ENCODE results near the gene VCP.

DNA sequence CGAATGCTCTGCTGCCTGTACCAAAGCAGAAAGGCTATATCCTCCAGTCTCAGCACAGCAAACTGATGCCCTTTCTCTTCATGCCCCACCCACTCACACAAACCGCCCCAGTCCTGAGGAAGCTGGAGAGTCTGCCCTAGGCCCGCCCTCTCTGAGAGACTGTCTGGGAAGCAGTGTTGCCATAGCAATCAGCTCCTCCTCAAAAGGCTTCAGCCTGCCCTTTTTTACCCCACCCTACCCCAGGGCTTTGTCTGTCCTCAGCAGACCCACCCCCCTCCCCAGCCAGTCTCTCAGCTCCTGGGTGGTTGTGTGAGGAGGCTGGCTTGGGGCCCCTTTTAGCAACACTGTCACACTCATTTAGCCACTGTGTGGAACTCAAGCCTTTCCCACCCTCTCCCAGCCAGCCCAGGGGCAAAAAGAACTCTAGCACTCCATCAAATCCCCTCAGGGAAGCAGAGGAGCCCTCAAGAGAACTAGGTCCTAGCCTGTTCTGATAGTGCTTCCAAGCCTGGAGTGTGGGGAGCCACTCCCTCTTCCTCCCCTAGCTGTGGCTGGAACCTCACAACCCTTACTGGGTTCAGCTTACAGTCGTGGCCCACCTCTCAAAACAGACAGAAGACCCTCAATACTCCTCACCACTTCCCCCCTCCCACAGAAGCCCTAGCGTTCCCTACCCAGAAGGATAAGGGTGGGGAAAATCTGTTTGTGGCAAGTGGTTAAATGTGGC, 41.9 kb upstream of the VCP start:
- TF ChIP-seq, protein P1, sequence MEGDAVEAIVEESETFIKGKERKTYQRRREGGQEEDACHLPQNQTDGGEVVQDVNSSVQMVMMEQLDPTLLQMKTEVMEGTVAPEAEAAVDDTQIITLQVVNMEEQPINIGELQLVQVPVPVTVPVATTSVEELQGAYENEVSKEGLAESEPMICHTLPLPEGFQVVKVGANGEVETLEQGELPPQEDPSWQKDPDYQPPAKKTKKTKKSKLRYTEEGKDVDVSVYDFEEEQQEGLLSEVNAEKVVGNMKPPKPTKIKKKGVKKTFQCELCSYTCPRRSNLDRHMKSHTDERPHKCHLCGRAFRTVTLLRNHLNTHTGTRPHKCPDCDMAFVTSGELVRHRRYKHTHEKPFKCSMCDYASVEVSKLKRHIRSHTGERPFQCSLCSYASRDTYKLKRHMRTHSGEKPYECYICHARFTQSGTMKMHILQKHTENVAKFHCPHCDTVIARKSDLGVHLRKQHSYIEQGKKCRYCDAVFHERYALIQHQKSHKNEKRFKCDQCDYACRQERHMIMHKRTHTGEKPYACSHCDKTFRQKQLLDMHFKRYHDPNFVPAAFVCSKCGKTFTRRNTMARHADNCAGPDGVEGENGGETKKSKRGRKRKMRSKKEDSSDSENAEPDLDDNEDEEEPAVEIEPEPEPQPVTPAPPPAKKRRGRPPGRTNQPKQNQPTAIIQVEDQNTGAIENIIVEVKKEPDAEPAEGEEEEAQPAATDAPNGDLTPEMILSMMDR (IDR thresholded peaks at IDR 0.05), result no peak
- TF ChIP-seq, protein P2, sequence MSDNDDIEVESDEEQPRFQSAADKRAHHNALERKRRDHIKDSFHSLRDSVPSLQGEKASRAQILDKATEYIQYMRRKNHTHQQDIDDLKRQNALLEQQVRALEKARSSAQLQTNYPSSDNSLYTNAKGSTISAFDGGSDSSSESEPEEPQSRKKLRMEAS (IDR thresholded peaks at IDR 0.05), result no peak
- TF ChIP-seq JUNB (IDR thresholded peaks at IDR 0.05) (no peak), RAD21 (conservative IDR thresholded peaks at IDR 0.05 in 1 of 2, IDR thresholded peaks at IDR 0.05 in 1 of 2) (no peak), PHF8 (IDR thresholded peaks at IDR 0.05; ENCODE audit: borderline replicate concordance, low read depth) (no peak), CEBPB (IDR thresholded peaks at IDR 0.05) (no peak), POLR2AphosphoS2 (conservative IDR thresholded peaks at IDR 0.05; ENCODE audit: low read length) (no peak), RNF2 (IDR thresholded peaks at IDR 0.05; ENCODE audit: borderline replicate concordance, low read depth) (no peak), MYC (IDR thresholded peaks at IDR 0.05; ENCODE audit: borderline replicate concordance, low read length) (no peak)
- TF ChIP-seq, protein P3, sequence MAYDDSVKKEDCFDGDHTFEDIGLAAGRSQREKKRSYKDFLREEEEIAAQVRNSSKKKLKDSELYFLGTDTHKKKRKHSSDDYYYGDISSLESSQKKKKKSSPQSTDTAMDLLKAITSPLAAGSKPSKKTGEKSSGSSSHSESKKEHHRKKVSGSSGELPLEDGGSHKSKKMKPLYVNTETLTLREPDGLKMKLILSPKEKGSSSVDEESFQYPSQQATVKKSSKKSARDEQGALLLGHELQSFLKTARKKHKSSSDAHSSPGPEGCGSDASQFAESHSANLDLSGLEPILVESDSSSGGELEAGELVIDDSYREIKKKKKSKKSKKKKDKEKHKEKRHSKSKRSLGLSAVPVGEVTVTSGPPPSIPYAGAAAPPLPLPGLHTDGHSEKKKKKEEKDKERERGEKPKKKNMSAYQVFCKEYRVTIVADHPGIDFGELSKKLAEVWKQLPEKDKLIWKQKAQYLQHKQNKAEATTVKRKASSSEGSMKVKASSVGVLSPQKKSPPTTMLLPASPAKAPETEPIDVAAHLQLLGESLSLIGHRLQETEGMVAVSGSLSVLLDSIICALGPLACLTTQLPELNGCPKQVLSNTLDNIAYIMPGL (CRISPR knock-in tag; IDR thresholded peaks at IDR 0.05; ENCODE audit: borderline replicate concordance), result no peak

All from A549 (cell line).